Measurements from ENCODE around the gene PDPN. TPM values are rescaled to one million over a fixed set of nuclear protein-coding genes. Genes with fewer than 3 reads are reported as not detected.

Gene PDPN, protein sequence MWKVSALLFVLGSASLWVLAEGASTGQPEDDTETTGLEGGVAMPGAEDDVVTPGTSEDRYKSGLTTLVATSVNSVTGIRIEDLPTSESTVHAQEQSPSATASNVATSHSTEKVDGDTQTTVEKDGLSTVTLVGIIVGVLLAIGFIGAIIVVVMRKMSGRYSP
- total RNA-seq, result 4.6 TPM
- 7.4 TPM for polyA plus RNA-seq (ENCODE audit: insufficient read depth, low read depth, low replicate concordance)
- long read RNA-seq, donor 1, partial matches to known transcripts, result 0 of 3 reads
- long read RNA-seq, donor 1, other reads (novel, unspliced or antisense), result 0 of 3 reads
- long read RNA-seq, donor 2, partial matches to known transcripts, result 0 of 4 reads
- long read RNA-seq, donor 2, other reads (novel, unspliced or antisense), result 0 of 4 reads
- long read RNA-seq, donor 3, partial matches to known transcripts, result 0 of 5 reads
- long read RNA-seq, donor 3, other reads (novel, unspliced or antisense), result 0 of 5 reads
- long read RNA-seq, donor 4, partial matches to known transcripts, result 0 of 6 reads
- long read RNA-seq, donor 4, other reads (novel, unspliced or antisense), result 0 of 6 reads
- long read RNA-seq, donor 5, result 0 reads
- long read RNA-seq, donor 6, partial matches to known transcripts, result 0 of 2 reads
- long read RNA-seq, donor 6, other reads (novel, unspliced or antisense), result 0 of 2 reads
- long read RNA-seq, donor 7, partial matches to known transcripts, result 0 of 2 reads
- long read RNA-seq, donor 7, other reads (novel, unspliced or antisense), result 0 of 2 reads
- long read RNA-seq, donor 8, partial matches to known transcripts, result 0 of 5 reads
- long read RNA-seq, donor 8, other reads (novel, unspliced or antisense), result 0 of 5 reads
- long read RNA-seq, donor 9, result 0 reads
- long read RNA-seq, donor 10, partial matches to known transcripts, result 0 of 8 reads
- long read RNA-seq, donor 10, other reads (novel, unspliced or antisense), result 0 of 8 reads

- no peak for TF ChIP-seq CTCF (IDR thresholded peaks at IDR 0.05; ENCODE audit: borderline replicate concordance, extremely low read depth, insufficient read depth)
- peak within 1 kb of the TSS in 1 of 3 donors; percentile 46 for H3K4me3 ChIP-seq (ENCODE audit: low read length in 3 of 3)
- no peak within 1 kb of the TSS for H3K27ac ChIP-seq (ENCODE audit: low read depth in 2 of 2, low read length in 2 of 2)
- no peaks in the 10 kb centered on the region for H3K36me3 ChIP-seq (ENCODE audit: control insufficient read depth in 2 of 3, insufficient read depth in 3 of 3, low read length in 3 of 3)
- peak in 4 of 5 donors; percentile 90 to 94 (median 92) for DNase-seq
- no peaks in the 10 kb centered on the region for H3K9me3 ChIP-seq (ENCODE audit: control insufficient read depth in 2 of 3, insufficient read depth in 1 of 3, low read length in 3 of 3)
- H3K4me1 ChIP-seq (ENCODE audit: control insufficient read depth in 2 of 3, insufficient read depth in 2 of 3, low read depth in 1 of 3, low read length in 3 of 3), result no peaks in the 10 kb centered on the region
- intact Hi-C loops (cut with DNase I), result no loop called here
- no peak for FAIRE-seq
- no peaks in the 10 kb centered on the region for H3K27me3 ChIP-seq (ENCODE audit: control insufficient read depth, insufficient read depth, low read length)
- H3K9ac ChIP-seq (ENCODE audit: low read length in 3 of 3), result no peak within 1 kb of the TSS
Observed at GRCh38 chr1:13583595-13583965, at the start of gene PDPN. TSS of gene PDPN (plus strand) at chr1:13583832. CDS start at chr1:13584034, 202 bp downstream.

GRCh38 chr1:13535227-13535626 is 48.4 kb upstream of the PDPN start:
- intact Hi-C loops (cut with DNase I), result no loop called here
- Histone ChIP-seq H3K36me3 (ENCODE audit: control insufficient read depth in 2 of 3, insufficient read depth in 3 of 3, low read length in 3 of 3) (no peaks in the 10 kb centered on the region), H3K27ac (ENCODE audit: low read depth in 2 of 2, low read length in 2 of 2) (no peak overlapping the region), H3K9ac (ENCODE audit: low read length in 3 of 3) (no peak overlapping the region), H3K4me1 (ENCODE audit: control insufficient read depth in 2 of 3, insufficient read depth in 2 of 3, low read depth in 1 of 3, low read length in 3 of 3) (no peaks in the 10 kb centered on the region), H3K9me3 (ENCODE audit: control insufficient read depth in 2 of 3, insufficient read depth in 1 of 3, low read length in 3 of 3) (no peaks in the 10 kb centered on the region), H3K4me3 (ENCODE audit: low read length in 3 of 3) (no peak overlapping the region), H3K27me3 (ENCODE audit: control insufficient read depth, insufficient read depth, low read length) (no peaks in the 10 kb centered on the region)
- no peak for TF ChIP-seq CTCF (IDR thresholded peaks at IDR 0.05; ENCODE audit: borderline replicate concordance, extremely low read depth, insufficient read depth)
- no peak for DNase-seq
- no peak for FAIRE-seq

- no peaks in the 10 kb centered on the region for H3K9me3 ChIP-seq (ENCODE audit: control insufficient read depth in 2 of 3, insufficient read depth in 1 of 3, low read length in 3 of 3)
- H3K4me3 ChIP-seq (ENCODE audit: low read length in 3 of 3), result no peak overlapping the region
- FAIRE-seq, result no peak
- H3K27me3 ChIP-seq (ENCODE audit: control insufficient read depth, insufficient read depth, low read length), result no peaks in the 10 kb centered on the region
- no peaks in the 10 kb centered on the region for H3K36me3 ChIP-seq (ENCODE audit: control insufficient read depth in 2 of 3, insufficient read depth in 3 of 3, low read length in 3 of 3)
- H3K9ac ChIP-seq (ENCODE audit: low read length in 3 of 3), result no peak overlapping the region
- no peaks in the 10 kb centered on the region for H3K4me1 ChIP-seq (ENCODE audit: control insufficient read depth in 2 of 3, insufficient read depth in 2 of 3, low read depth in 1 of 3, low read length in 3 of 3)
- no peak for DNase-seq
- no peak overlapping the region for H3K27ac ChIP-seq (ENCODE audit: low read depth in 2 of 2, low read length in 2 of 2)
- intact Hi-C loops (cut with DNase I), result no loop called here
- no peak for TF ChIP-seq CTCF (IDR thresholded peaks at IDR 0.05; ENCODE audit: borderline replicate concordance, extremely low read depth, insufficient read depth)
Observed at GRCh38 chr1:13536571-13536970, 47.1 kb upstream of the PDPN start.

Data from kidney (tissue), 22 donors.